Epithelial cell of umbilical artery (primary cell): ENCODE results near the gene OR1S1. TPM values are rescaled to one million over a fixed set of nuclear protein-coding genes. Genes with fewer than 3 reads are reported as not detected.

Experiments used
- total RNA-seq: library from RNA; depleted of rRNA; stranded (reverse); fragments of >200 nt; gene quantifications from 2 replicates; pipeline ENCODE4 v1.2.3, GENCODE V29; 2014

The OR1S1 gene
- not detected in 2 replicates for total RNA-seq

DNA sequence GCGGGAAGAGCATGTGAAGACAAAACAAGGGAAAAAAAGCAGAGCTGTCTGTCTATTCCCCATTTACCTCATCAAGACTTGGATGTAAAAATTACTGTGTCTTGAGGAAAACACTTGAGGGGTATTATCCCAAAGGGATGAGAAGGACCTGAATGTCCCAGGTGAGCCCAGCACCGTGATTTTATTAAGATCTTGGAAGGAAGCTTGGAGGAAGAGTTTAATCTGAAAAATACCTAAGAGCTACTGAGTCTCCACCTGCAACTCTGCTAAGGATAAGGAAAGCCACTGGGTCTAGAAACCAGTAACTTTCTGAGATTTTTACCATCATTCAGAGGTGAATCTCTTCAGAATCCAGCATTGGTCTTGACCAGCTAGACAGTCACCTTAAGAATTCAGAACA lies at the start of gene OR1S1:
TSS of gene OR1S1 (plus strand) at position 301 of the 400 bp plus-strand sequence.

DNA sequence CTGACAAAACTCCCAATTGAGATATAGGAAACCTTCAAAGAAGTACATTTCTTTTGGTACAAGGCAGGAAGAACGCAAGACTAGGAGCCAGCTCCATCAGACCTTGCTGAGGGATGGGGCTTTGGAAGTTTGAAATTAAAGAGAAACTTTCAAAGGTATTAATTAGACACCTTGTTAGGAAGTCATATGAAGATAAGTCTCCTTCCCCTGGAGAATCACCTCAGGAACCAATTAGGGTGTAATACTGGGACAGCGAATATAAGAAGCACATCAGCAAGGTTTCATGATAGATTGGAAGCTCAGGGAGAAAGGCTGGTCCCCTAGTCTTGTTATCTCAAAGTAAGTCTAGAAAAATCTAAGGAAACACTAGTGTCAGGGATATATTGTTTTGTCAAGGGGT lies 23.8 kb upstream of the OR1S1 start, which contains the start of gene OR9Q2:
TSS of gene OR9Q2 (plus strand) at position 301 of the 400 bp plus-strand sequence. CDS start 1,421 bp downstream, outside the sequence.

DNA sequence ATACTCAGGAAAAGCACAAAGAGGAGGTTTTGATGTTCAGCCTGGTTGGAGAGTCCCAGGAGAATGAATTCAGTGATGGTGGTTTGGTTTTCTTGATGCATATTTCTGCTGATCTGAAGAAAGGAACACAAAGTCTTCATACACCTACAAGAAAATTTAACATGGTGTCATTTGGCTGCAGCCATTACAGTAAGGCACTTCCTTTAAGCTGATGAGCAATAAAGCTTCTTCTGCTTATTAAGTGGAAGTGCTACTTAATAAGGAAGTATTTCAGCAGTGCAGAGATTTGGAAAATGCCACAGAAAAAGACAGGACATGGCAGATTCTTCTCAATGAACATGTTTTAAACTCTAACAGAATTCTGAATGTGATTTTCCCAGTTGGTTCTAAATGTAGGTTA lies 8.5 kb upstream of the OR1S1 start, which contains the start of gene OR1S2:
TSS of gene OR1S2 (minus strand) at position 101 of the 400 bp plus-strand sequence. CDS start at position 101, 0 bp downstream.

Other genes with a start within 250 kb of the OR1S1 start
- not detected in 2 replicates for gene OR9Q1, start 188.8 kb upstream of the OR1S1 start, total RNA-seq
- not detected in 2 replicates for gene OR6Q1, start 181.8 kb upstream of the OR1S1 start, total RNA-seq
- gene OR9I1, start 87.2 kb upstream of the OR1S1 start, total RNA-seq, result not detected in 2 replicates
- gene OR9Q2, start 23.6 kb upstream of the OR1S1 start, total RNA-seq, result not detected in 2 replicates
- gene OR1S2, start 8.6 kb upstream of the OR1S1 start, total RNA-seq, result not detected in 2 replicates
- gene OR10Q1, start 16.2 kb downstream of the OR1S1 start, total RNA-seq, result not detected in 2 replicates
- not detected in 2 replicates for gene OR10W1, start 55.5 kb downstream of the OR1S1 start, total RNA-seq
- not detected in 2 replicates for gene OR5B17, start 146.3 kb downstream of the OR1S1 start, total RNA-seq
- not detected in 2 replicates for gene OR5B3, start 194.2 kb downstream of the OR1S1 start, total RNA-seq
- not detected in 2 replicates for gene OR5B2, start 215.4 kb downstream of the OR1S1 start, total RNA-seq
- gene OR5B12, start 229.5 kb downstream of the OR1S1 start, total RNA-seq, result not detected in 2 replicates